ENCODE measurements around the gene HRH3.

Gene HRH3

DNA sequence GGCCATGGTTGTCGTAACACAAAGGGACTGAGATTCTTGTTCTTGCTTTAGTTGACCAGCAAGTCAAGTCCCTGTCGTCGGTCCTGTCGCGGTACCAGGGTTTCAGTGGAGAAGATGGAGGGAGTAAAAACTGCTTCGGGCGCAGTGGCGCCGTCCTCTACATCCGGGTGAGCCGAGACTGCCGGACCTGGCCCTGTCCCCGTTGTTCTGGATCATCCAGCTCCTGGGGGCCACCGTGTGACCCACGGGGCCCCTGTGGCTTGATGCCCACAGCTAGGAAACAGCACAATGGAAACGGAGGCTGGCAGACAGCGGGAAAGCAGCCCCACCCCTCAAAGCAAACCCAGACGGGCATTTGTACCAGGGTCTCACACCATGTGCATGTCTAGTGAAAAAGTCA lies 22.3 kb downstream of the HRH3 start:
- no peak for DNase-seq (ENCODE audit: low spot score)

DNA sequence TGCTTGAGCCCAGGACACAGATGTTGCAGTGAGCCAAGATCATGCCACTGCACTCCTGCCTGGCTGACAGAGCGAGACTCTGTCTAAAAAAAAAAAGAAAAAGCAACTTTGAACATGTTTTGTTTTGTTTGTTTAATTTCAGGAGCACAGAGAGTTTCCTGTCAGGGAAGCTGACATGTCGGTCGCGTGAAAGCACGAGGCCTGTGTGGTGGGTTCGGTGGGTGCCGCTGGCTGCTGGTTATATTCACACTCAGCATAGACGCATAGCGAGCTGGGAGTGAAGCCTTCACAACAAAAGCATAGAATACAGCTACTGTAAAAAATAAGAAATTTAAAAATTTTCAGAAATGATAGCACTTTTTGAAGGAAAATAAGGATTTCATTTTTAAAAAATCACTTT lies 22.8 kb downstream of the HRH3 start:
- no peak for DNase-seq (ENCODE audit: low spot score)

GRCh38 chr20:62196286-62196685 lies 23.8 kb downstream of the HRH3 start:
- DNase-seq (ENCODE audit: low spot score), result no peak

GRCh38 chr20:62195736-62196135 lies 24.3 kb downstream of the HRH3 start:
- no peak for DNase-seq (ENCODE audit: low spot score)

DNA sequence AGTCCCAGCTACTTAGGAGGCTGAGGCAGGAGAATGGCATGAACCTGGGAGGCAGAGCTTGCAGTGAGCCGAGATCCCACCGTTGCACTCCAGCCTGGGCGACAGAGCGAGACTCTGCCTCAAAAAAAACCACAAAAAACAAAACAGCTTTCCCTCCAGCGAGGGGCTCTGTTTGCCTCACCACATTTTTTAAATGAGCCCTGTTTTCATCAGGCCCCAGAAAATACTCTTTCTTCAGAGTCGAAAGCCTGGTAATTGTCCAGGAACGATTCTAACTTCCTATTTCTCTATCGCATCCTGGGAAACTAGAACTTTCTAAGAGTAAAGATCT lies 25.0 kb downstream of the HRH3 start:
- no peak for DNase-seq (ENCODE audit: low spot score)

DNA sequence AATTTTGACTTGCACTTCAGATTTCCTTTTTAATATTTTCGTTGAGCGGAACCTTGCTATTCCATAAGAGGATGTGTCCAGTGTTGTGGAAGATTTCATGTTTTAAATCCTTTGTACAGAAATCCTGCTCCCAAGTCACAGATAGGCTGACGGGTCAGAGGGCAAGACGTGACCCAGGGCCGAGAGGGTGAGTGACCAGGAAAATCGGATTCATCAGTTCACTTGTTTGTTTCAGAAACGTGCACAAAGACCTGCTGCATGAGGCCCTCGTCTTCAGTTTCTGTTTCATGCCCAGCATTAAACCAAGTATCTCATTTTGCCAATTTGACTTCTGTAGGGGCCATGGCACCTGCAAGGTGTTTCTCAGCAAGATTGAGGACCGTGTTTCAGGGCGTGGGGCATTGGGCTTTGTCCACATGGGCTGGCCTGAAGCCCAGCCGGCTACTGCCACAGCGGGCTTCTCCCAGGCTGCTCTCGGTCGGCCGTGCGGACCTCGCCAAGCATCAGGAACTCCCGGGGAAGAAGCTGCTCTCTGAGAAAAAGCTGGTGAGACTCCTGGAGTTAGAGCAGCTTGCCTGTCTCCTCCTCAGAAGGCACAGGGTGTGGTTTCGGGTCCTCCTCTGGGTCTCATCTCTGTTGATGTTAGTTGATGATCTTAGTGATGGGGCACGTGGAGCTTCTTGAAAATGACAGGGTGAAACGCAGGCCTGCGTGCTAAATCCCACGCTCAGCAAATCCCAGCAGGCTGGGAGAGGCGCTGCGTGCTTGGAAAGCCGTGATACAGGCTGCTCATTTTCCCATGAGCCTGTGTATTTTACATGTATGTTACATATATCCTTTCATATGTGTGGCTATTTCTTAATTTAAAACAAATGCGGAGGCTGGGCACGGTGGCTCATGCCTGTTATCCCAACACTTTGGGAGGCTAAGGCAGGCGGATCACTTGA lies 26.7 kb downstream of the HRH3 start:
- DNase-seq (ENCODE audit: low spot score), result peak; percentile 55

- DNase-seq (ENCODE audit: low spot score), result no peak
Observed at GRCh38 chr20:62192635-62193034, 27.4 kb downstream of the HRH3 start.

DNA sequence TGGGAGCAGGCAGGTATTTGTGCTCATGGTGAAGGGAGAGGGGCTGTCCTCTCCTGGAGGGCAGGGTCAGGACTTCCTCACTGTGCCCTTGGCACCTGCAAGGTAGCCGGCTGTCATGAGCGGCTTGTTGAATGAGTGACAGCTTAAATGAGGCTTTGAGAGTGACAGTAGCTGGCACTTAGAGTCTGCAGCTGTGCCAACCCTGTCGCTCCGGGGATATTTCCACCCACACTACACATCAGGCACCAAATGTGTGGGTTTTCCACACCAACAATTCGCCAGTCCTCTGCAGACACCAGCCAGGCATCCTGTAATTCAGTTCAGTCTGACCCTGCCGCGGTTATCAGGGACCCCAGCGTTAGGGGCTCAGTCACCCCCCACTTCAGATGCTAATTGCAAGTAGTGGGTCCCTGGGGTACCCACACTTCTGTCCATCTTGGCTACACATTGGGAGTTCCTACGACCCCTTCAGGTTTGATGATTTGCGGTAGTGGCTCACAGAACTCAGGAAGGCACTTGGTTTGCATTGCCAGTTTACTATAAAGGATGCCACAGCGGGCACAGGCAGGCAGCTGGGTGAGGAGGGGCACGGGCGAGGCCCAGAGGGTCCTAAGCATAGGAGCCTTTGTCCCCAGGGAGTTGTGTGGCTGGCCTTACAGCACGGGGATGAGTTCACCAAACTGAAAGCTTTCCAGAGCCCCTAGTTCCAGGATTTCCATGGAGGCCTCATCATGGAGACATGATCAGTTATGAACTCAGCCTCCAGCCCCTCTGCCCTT lies 28.1 kb downstream of the HRH3 start:
- no peak for DNase-seq (ENCODE audit: low spot score)

DNA sequence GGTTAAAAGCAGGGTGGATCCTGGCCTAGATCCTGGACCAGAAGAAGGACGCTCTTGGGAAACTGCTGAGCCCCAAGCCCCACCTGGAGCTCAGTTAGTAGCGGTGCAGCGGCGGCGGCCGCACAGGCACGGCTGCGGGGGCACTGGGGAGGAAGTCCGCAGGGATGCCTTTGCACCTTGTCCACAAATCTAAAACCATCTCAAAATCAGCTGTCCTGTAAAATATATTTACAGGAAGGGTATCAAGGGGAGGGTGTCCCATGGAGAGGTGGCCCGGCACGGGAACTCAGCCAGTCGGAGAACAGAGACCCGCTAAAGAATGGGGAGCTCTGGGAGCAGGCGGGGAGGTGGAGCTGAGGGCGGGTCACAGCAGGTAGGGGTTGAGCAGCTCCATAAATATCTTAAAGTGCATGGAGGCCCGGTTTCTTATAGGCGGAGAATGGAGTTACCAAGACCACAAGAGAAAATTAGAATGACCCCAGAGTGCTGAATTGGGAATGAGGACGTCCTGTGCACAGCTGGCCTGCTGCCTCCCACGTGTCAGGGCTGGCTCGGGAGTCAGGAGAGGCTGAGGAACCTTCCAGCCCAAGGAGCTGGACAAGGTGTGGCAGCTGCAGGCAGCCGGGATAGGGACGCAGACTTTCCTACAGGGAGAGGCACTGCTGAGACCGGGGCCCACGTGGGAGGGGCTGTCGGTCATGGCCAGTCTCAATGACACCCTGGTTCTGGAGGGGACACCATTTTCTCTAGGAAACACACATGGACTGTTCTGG lies 29.3 kb downstream of the HRH3 start:
- no peak for DNase-seq (ENCODE audit: low spot score)

DNA sequence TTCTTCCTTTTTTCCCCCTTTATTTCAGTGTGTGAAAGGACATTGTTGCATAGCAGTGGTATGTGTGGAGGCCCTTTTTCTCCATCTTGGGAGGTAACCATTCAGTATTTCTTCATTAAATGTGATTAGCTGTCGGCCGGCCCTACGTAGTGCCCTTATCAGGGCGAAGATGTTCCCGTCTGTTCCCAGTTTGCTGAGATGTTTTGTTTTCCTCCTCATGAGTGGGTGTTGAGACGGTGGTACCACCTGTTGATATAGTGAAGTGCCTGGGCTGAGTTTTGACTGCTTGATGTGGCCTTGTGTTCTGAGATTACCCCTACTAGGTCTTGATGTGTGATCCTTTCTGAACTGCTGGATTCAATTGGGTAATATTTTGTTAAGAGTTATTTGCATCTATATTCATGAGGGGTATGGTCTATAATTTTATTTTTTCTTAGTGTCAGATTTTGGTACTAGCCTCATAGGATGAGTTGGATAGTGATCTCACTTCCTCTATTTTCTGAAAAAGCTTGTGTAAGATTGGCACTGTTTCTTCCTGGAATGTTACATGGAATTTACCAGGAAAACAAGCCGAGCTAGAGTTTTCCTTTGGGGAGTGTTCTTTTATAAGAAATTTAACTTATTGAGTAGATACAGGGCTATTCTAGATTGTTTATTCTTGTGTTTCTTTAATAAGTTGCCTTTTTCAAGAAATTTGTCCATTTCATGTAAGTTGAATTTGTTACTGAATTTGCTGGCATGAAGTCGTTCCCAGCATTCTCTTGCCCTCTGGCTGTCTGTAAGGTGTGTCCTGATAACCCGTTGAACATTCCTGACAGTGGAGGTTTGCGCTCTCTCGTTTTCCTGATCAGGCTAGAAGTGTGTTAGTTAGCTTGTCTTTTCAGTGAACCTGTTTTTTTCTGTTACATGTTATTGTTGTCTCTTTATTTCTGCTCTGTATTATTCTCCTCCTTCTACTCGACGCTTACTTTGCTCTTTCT lies 32.9 kb downstream of the HRH3 start:
- DNase-seq (ENCODE audit: low spot score), result no peak

GRCh38 chr20:62186096-62186426 lies 34.0 kb downstream of the HRH3 start:
- no peak for DNase-seq (ENCODE audit: low spot score)

GRCh38 chr20:62183426-62184142 lies 36.5 kb downstream of the HRH3 start:
- no peak for DNase-seq (ENCODE audit: low spot score)

- DNase-seq (ENCODE audit: low spot score), result peak; percentile 96
Observed at GRCh38 chr20:62182469-62183425, 37.3 kb downstream of the HRH3 start, which contains the start of gene MTG2. Gene MTG2, plus strand, starts transcription at chr20:62183028. Its CDS starts 10,393 bp downstream, at chr20:62193421.

GRCh38 chr20:62181808-62182207 lies 38.3 kb downstream of the HRH3 start:
- no peak for DNase-seq (ENCODE audit: low spot score)

- DNase-seq (ENCODE audit: low spot score), result no peak
Observed at GRCh38 chr20:62179162-62179504, 40.9 kb downstream of the HRH3 start.

DNA sequence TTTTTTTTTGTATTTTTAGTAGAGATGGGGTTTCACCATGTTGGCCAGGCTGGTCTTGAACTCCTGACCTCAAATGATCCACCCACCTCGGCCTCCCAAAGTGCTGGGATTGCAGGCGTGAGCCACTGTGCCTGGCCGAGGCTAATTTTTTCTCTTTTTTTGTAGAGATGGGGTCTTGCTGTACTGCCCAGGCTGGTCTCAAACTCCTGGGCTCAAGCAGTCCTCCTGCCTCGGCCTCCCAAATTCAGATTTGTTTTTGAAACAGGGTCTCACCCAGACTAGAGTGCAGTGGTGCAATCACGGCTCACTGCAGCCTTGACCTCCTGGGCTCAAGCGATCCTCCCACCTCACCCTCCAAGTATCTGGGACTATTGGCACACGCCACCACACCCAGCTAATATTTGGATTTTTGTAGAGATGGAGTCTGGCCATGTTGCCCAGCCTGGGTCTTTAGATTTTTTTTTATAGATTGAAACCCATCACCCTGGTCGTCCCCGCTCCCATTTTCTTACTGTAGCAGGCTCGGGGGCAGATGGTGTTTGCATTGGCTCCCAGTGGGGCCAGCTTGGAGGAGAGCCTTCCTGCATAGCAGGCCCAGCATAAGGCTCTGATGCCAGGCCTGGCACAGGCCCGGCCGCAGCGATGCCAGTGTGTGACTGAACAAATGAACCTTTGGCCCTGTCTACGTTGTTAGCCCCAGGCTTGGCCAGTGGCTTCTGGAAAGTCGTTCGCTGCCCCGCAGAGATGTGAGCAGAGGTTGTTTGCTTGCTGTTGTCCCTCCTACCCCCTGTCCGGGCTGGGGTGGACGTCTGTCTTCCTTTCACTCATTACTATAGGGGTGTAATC lies 41.5 kb downstream of the HRH3 start:
- peak; percentile 91 for DNase-seq (ENCODE audit: low spot score)

- DNase-seq (ENCODE audit: low spot score), result no peak
Observed at GRCh38 chr20:62177307-62177706, 42.8 kb downstream of the HRH3 start.

DNA sequence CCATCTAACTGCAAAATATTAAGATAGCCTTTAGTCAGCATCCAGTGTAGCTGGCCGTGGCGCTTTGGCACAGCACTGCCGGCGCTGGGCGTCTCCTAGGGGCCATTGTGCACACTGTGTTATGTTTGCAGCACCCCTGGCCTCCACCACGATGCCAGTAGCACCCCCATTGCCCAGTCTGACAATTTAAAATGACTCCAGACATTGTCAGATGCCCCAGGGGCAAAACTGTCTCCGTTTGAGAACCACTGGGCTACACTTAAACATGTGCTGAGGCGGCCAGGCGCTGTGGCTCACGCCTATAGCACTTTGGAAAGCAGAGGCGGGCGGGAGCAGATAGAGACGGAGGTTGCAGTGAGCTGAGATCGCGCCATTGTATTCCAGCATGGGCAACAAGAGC lies 43.2 kb downstream of the HRH3 start:
- DNase-seq (ENCODE audit: low spot score), result no peak

GRCh38 chr20:62175711-62176110 lies 44.4 kb downstream of the HRH3 start:
- no peak for DNase-seq (ENCODE audit: low spot score)
